Vagina (tissue), 2 donors: ENCODE measurements around the gene GRIK2. TPM values are rescaled to one million over a fixed set of nuclear protein-coding genes. Genes with fewer than 3 reads are reported as not detected.

Experiments
- DNase-seq, 2 donors: peaks; one replicate each; pipeline ENCODE4 v3.0.0-alpha.2; 2017; ENCODE audit errors: extremely low spot score in 2 of 2
- H3K27ac ChIP-seq: fragments of 200-600 bp; sonication (generic); one replicate; pipeline ENCODE4 v1.5.1; 2019
- H3K27me3 ChIP-seq: fragments of 200-600 bp; sonication (generic); one replicate; pipeline ENCODE4 v1.5.1; 2019
- H3K36me3 ChIP-seq, 2 donors: fragments of 200-600 bp; sonication (generic); one replicate each; pipeline ENCODE4 v1.5.1; 2017 to 2019
- H3K4me1 ChIP-seq: fragments of 200-600 bp; sonication (generic); one replicate; pipeline ENCODE4 v1.5.1; 2019
- H3K4me3 ChIP-seq, 2 donors: fragments of 200-600 bp; sonication (generic); 1 replicate in 1 of 2; 2 replicates in 1 of 2; pipeline ENCODE4 v1.5.1; 2016 to 2019
- H3K9me3 ChIP-seq: fragments of 200-600 bp; sonication (generic); one replicate; pipeline ENCODE4 v1.5.1; 2019
- CTCF ChIP-seq, 3 experiments: fragments of 450-650 bp in 2 of 3; fragments of 200-600 bp in 1 of 3; sonication (generic) in 1 of 3; IDR thresholded peaks; one replicate each; pipeline ENCODE4 v1.5.1; 2017 to 2019; ENCODE audit warnings: antibody characterized with exemption in 3 of 3, mild to moderate bottlenecking in 2 of 3, moderate library complexity in 2 of 3
- POLR2A ChIP-seq, 2 donors: fragments of 450-650 bp; IDR thresholded peaks; one replicate each; pipeline ENCODE4 v1.6.1; 2017; ENCODE audit warnings: antibody characterized with exemption in 2 of 2, mild to moderate bottlenecking in 2 of 2, moderate library complexity in 2 of 2
- POLR2AphosphoS5 ChIP-seq, 2 donors: sonication (generic); formaldehyde crosslinking; IDR thresholded peaks; one replicate each; pipeline ENCODE4 v1.9.0; 2017; ENCODE audit warnings: antibody characterized with exemption in 2 of 2, mild to moderate bottlenecking in 2 of 2, low read depth in 1 of 2; ENCODE audit not compliant: insufficient read depth in 1 of 2
- intact Hi-C: fragments of 100-400 bp; cut with DNase I; formaldehyde crosslinking; loops from one replicate; pipeline ENCODE4 v1.15.1; 2023
- total RNA-seq: library from RNA; depleted of rRNA; stranded (reverse); fragments of >200 nt; gene quantifications from one replicate; pipeline ENCODE4 v1.2.3, GENCODE V29; 2016

Gene GRIK2
- total RNA-seq, 1 donor from 2014 or later = 8.8 TPM

- DNase-seq = no peak
- H3K9me3 ChIP-seq = no peaks in the 10 kb centered on the region
- TF ChIP-seq POLR2A (IDR thresholded peaks at IDR 0.05) (no peak), POLR2AphosphoS5 (IDR thresholded peaks at IDR 0.05; ENCODE audit: insufficient read depth in 1 of 2, low read depth in 1 of 2) (no peak), CTCF (IDR thresholded peaks at IDR 0.05) (no peak)
- no peak overlapping the region for H3K27ac ChIP-seq
- H3K4me3 ChIP-seq = no peak overlapping the region
- no peaks in the 10 kb centered on the region for H3K36me3 ChIP-seq
- intact Hi-C loops = no loop called here
- no peaks in the 10 kb centered on the region for H3K4me1 ChIP-seq
- H3K27me3 ChIP-seq = no peaks in the 10 kb centered on the region
These were observed 212.4 kb downstream of the GRIK2 start for GRCh38 chr6:101605874-101606273.

GRCh38 chr6:101607111-101607690 is 213.7 kb downstream of the GRIK2 start:
- intact Hi-C loops = no loop called here
- Histone ChIP-seq H3K36me3 (no peaks in the 10 kb centered on the region), H3K9me3 (no peaks in the 10 kb centered on the region), H3K27me3 (no peaks in the 10 kb centered on the region), H3K4me3 (no peak overlapping the region), H3K4me1 (no peaks in the 10 kb centered on the region), H3K27ac (no peak overlapping the region)
- TF ChIP-seq POLR2A (IDR thresholded peaks at IDR 0.05) (no peak), POLR2AphosphoS5 (IDR thresholded peaks at IDR 0.05; ENCODE audit: insufficient read depth in 1 of 2, low read depth in 1 of 2) (no peak), CTCF (IDR thresholded peaks at IDR 0.05) (no peak)
- DNase-seq = no peak

- no peaks in the 10 kb centered on the region for H3K36me3 ChIP-seq
- H3K27ac ChIP-seq = no peak overlapping the region
- intact Hi-C loops = no loop called here
- DNase-seq = no peak
- H3K9me3 ChIP-seq = no peaks in the 10 kb centered on the region
- TF ChIP-seq CTCF (IDR thresholded peaks at IDR 0.05) (no peak), POLR2AphosphoS5 (IDR thresholded peaks at IDR 0.05; ENCODE audit: insufficient read depth in 1 of 2, low read depth in 1 of 2) (no peak), POLR2A (IDR thresholded peaks at IDR 0.05) (no peak)
- no peak overlapping the region for H3K4me3 ChIP-seq
- H3K27me3 ChIP-seq = no peaks in the 10 kb centered on the region
- H3K4me1 ChIP-seq = no peaks in the 10 kb centered on the region
These were observed 215.2 kb downstream of the GRIK2 start for GRCh38 chr6:101608703-101609102.

GRCh38 chr6:101613556-101613955 is 220.0 kb downstream of the GRIK2 start:
- Histone ChIP-seq H3K27ac (no peak overlapping the region), H3K4me3 (no peak overlapping the region), H3K36me3 (no peaks in the 10 kb centered on the region), H3K9me3 (no peaks in the 10 kb centered on the region), H3K27me3 (no peaks in the 10 kb centered on the region), H3K4me1 (no peaks in the 10 kb centered on the region)
- intact Hi-C loops = no loop called here
- no peak for DNase-seq
- TF ChIP-seq POLR2AphosphoS5 (IDR thresholded peaks at IDR 0.05; ENCODE audit: insufficient read depth in 1 of 2, low read depth in 1 of 2) (no peak), POLR2A (IDR thresholded peaks at IDR 0.05) (no peak), CTCF (IDR thresholded peaks at IDR 0.05) (no peak)

GRCh38 chr6:101614774-101615173 is 221.3 kb downstream of the GRIK2 start:
- Histone ChIP-seq H3K9me3 (no peaks in the 10 kb centered on the region), H3K4me1 (no peaks in the 10 kb centered on the region), H3K4me3 (no peak overlapping the region), H3K36me3 (no peaks in the 10 kb centered on the region), H3K27me3 (no peaks in the 10 kb centered on the region), H3K27ac (no peak overlapping the region)
- intact Hi-C loops = no loop called here
- DNase-seq = no peak
- TF ChIP-seq CTCF (IDR thresholded peaks at IDR 0.05) = no peak
- no peak for TF ChIP-seq POLR2AphosphoS5 (IDR thresholded peaks at IDR 0.05; ENCODE audit: insufficient read depth in 1 of 2, low read depth in 1 of 2)
- TF ChIP-seq POLR2A (IDR thresholded peaks at IDR 0.05) = no peak
